DOHH2 (cell line): ENCODE measurements around the gene DPH5.

Experiments
- H3F3A ChIP-seq: fragments of 200-600 bp; sonication (generic), shearing (Covaris generic); 2 replicates; pipeline ENCODE4 v1.6.0; 2016; ENCODE audit warnings: antibody characterized with exemption, mild to moderate bottlenecking; ENCODE audit not compliant: control insufficient read depth, insufficient read depth
- H3K27ac ChIP-seq: fragments of 200-600 bp; sonication (generic); 2 replicates; pipeline ENCODE4 v1.5.1; 2014; ENCODE audit warnings: low read depth, mild to moderate bottlenecking, low read length, moderate library complexity
- H3K27me3 ChIP-seq: fragments of 200-600 bp; sonication (generic); 2 replicates; pipeline ENCODE4 v1.6.1; 2014; ENCODE audit warnings: mild to moderate bottlenecking, low read length, mixed read lengths; ENCODE audit not compliant: control insufficient read depth
- H3K36me3 ChIP-seq: fragments of 200-600 bp; sonication (generic); 2 replicates; pipeline ENCODE4 v1.6.1; 2014; ENCODE audit warnings: mild to moderate bottlenecking, low read length, moderate library complexity, mixed read lengths; ENCODE audit not compliant: control insufficient read depth
- H3K4me1 ChIP-seq: fragments of 200-600 bp; sonication (generic); 2 replicates; pipeline ENCODE4 v1.6.1; 2014; ENCODE audit warnings: mild to moderate bottlenecking, low read length, mixed read lengths; ENCODE audit not compliant: control insufficient read depth
- H3K4me2 ChIP-seq: fragments of 200-600 bp; sonication (generic); 2 replicates; pipeline ENCODE4 v1.6.0; 2014; ENCODE audit warnings: mild to moderate bottlenecking, low read length, moderate library complexity
- H3K4me3 ChIP-seq: fragments of 200-600 bp; sonication (generic); 2 replicates; pipeline ENCODE4 v1.5.1; 2014; ENCODE audit warnings: mild to moderate bottlenecking, low read length, mixed read lengths
- H3K79me2 ChIP-seq: fragments of 200-600 bp; sonication (generic); 2 replicates; pipeline ENCODE4 v1.6.1; 2014; ENCODE audit warnings: mild to moderate bottlenecking, low read length, mixed read lengths; ENCODE audit not compliant: control insufficient read depth
- H3K9me2 ChIP-seq: fragments of 200-600 bp; sonication (generic); replicated peaks from 2 replicates; pipeline ENCODE4 v1.6.1; 2014; ENCODE audit warnings: mild to moderate bottlenecking, low read length, mixed read lengths; ENCODE audit not compliant: control insufficient read depth
- H3K9me3 ChIP-seq: fragments of 200-600 bp; sonication (generic); 2 replicates; pipeline ENCODE4 v1.6.1; 2014; ENCODE audit warnings: antibody characterized with exemption, low read length, mixed read lengths; ENCODE audit not compliant: control insufficient read depth, insufficient read depth
- H4K20me1 ChIP-seq: fragments of 200-600 bp; sonication (generic); 2 replicates; pipeline ENCODE4 v1.6.0; 2014; ENCODE audit warnings: low read depth, mild to moderate bottlenecking, antibody characterized with exemption, low read length, moderate library complexity; ENCODE audit not compliant: control insufficient read depth, insufficient read depth
- CTCF ChIP-seq: fragments of 200-600 bp; sonication (generic); IDR thresholded peaks from one replicate; pipeline ENCODE4 v1.5.1; 2014; ENCODE audit warnings: antibody characterized with exemption, mild to moderate bottlenecking, low read depth, low read length; ENCODE audit not compliant: poor library complexity, severe bottlenecking
- EZH2phosphoT487 ChIP-seq: fragments of 200-600 bp; sonication (generic); IDR thresholded peaks from 2 replicates; pipeline ENCODE4 v1.6.1; 2017; ENCODE audit warnings: borderline replicate concordance, mild to moderate bottlenecking, antibody characterized with exemption, low read length, moderate library complexity, mixed read lengths

Gene DPH5

GRCh38 chr1:101030881-101031280, 5.3 kb upstream of the DPH5 start:
- no peaks in the 10 kb centered on the region for H4K20me1 ChIP-seq
- H3K4me3 ChIP-seq: no peak overlapping the region
- H3K27ac ChIP-seq: no peak overlapping the region
- no peaks in the 10 kb centered on the region for H3K9me2 ChIP-seq
- no peaks in the 10 kb centered on the region for H3K27me3 ChIP-seq
- H3K36me3 ChIP-seq: peaks cover 45% of the 10 kb centered on the region
- peaks cover 94% of the 10 kb centered on the region for H3K79me2 ChIP-seq
- peaks cover 27% of the 10 kb centered on the region for H3K4me1 ChIP-seq
- H3K4me2 ChIP-seq: no peak overlapping the region
- no peaks in the 10 kb centered on the region for H3F3A ChIP-seq
- H3K9me3 ChIP-seq: peaks cover 6% of the 10 kb centered on the region; the same call in 1 of the 2 replicates
- TF ChIP-seq EZH2phosphoT487 (no peak), CTCF (no peak)

- H3K36me3 ChIP-seq: peaks cover 48% of the 10 kb centered on the region
- H4K20me1 ChIP-seq: no peaks in the 10 kb centered on the region
- no peaks in the 10 kb centered on the region for H3K27me3 ChIP-seq
- TF ChIP-seq EZH2phosphoT487 (no peak), CTCF (no peak)
- H3K4me1 ChIP-seq: peaks cover 35% of the 10 kb centered on the region
- H3K4me3 ChIP-seq: peak overlapping the region; percentile 84; the same call in 1 of the 2 replicates
- no peak overlapping the region for H3K27ac ChIP-seq
- H3K9me3 ChIP-seq: peaks cover 6% of the 10 kb centered on the region; the same call in 1 of the 2 replicates
- H3K79me2 ChIP-seq: peaks cover 94% of the 10 kb centered on the region
- H3K4me2 ChIP-seq: no peak overlapping the region; the same call in 1 of the 2 replicates
- H3F3A ChIP-seq: no peaks in the 10 kb centered on the region
- no peaks in the 10 kb centered on the region for H3K9me2 ChIP-seq
These were observed 3.6 kb upstream of the DPH5 start for GRCh38 chr1:101029184-101029583.

GRCh38 chr1:101028466-101028865, 2.9 kb upstream of the DPH5 start:
- Histone ChIP-seq H3K9me2 (no peaks in the 10 kb centered on the region), H3K9me3 (peaks cover 6% of the 10 kb centered on the region; the same call in 1 of the 2 replicates), H4K20me1 (no peaks in the 10 kb centered on the region), H3K79me2 (peaks cover 96% of the 10 kb centered on the region), H3K4me1 (peaks cover 40% of the 10 kb centered on the region), H3K27ac (no peak overlapping the region), H3K4me2 (peak overlapping the region; percentile 77), H3F3A (no peaks in the 10 kb centered on the region), H3K36me3 (peaks cover 55% of the 10 kb centered on the region), H3K4me3 (peak overlapping the region; percentile 84; the same call in 1 of the 2 replicates), H3K27me3 (no peaks in the 10 kb centered on the region)
- no peak for TF ChIP-seq CTCF
- no peak for TF ChIP-seq EZH2phosphoT487
